HepG2 (cell line): ENCODE data around the gene PDK2. TPM values are rescaled to one million over a fixed set of nuclear protein-coding genes. Genes with fewer than 3 reads are reported as not detected.
A peak's percentile ranks its signal among the peaks of the same experiment; 100 is the strongest.

Experiments
- CBX5 ChIP-seq: sonication (generic); formaldehyde crosslinking; IDR thresholded peaks from 2 replicates; pipeline ENCODE4 v1.4.0; 2020; ENCODE audit warnings: missing genetic modification reagents, borderline replicate concordance
- DNMT1 ChIP-seq: sonication (generic); formaldehyde crosslinking; IDR thresholded peaks from 2 replicates; pipeline ENCODE4 v1.5.1; 2020; ENCODE audit warnings: mild to moderate bottlenecking, missing genetic modification reagents
- EED ChIP-seq: sonication (generic); formaldehyde crosslinking; IDR thresholded peaks from 2 replicates; pipeline ENCODE4 v1.5.0; 2020; ENCODE audit warnings: mild to moderate bottlenecking, missing genetic modification reagents
- ELF4 ChIP-seq: sonication (generic); formaldehyde crosslinking; IDR thresholded peaks from 2 replicates; pipeline ENCODE4 v1.5.0; 2020; ENCODE audit warnings: missing genetic modification reagents, mild to moderate bottlenecking, moderate library complexity, borderline replicate concordance
- HDAC1 ChIP-seq: sonication (generic); formaldehyde crosslinking; IDR thresholded peaks from 2 replicates; pipeline ENCODE4 v1.5.1; 2020; ENCODE audit warnings: mild to moderate bottlenecking, missing genetic modification reagents
- HES4 ChIP-seq: sonication (generic); formaldehyde crosslinking; IDR thresholded peaks from 2 replicates; pipeline ENCODE4 v1.9.0; 2021; ENCODE audit warnings: mild to moderate bottlenecking, missing genetic modification reagents, borderline replicate concordance
- REPIN1 ChIP-seq: sonication (generic); formaldehyde crosslinking; IDR thresholded peaks from 2 replicates; pipeline ENCODE4 v1.8.0; 2022; ENCODE audit warnings: missing genetic modification reagents, low read depth, mild to moderate bottlenecking, borderline replicate concordance
- ZNF333 ChIP-seq: sonication (generic); formaldehyde crosslinking; IDR thresholded peaks from 2 replicates; pipeline ENCODE4 v1.4.0; 2020; ENCODE audit warnings: mild to moderate bottlenecking, missing genetic modification reagents, borderline replicate concordance
- ZNF709 ChIP-seq: sonication (generic); formaldehyde crosslinking; IDR thresholded peaks from 2 replicates; pipeline ENCODE4 v1.5.0; 2020; ENCODE audit warnings: mild to moderate bottlenecking, missing genetic modification reagents
- ZNF839 ChIP-seq: sonication (generic); formaldehyde crosslinking; IDR thresholded peaks from 2 replicates; pipeline ENCODE4 v1.4.0; 2020; ENCODE audit warnings: missing genetic modification reagents, mild to moderate bottlenecking, borderline replicate concordance
- polyA plus RNA-seq, 8 experiments: library from polyadenylated mRNA; depleted of rRNA in 3 of 8; stranded (reverse) in 7 of 8; unstranded in 1 of 8; fragments of >200 nt; fragmentation: Illumina TruSeq in 4 of 8; extraction: Trizol in 4 of 8; gene quantifications; 2 replicates each; pipeline versions ENCODE4 v1.2.1 to v1.2.3, GENCODE V29; 2011 to 2016; ENCODE audit warnings: low read depth in 4 of 8, missing spikeins in 1 of 8, mixed read lengths in 1 of 8; ENCODE audit not compliant: insufficient read depth in 1 of 8
- total RNA-seq, 5 experiments: library from RNA; depleted of rRNA; stranded (reverse); fragments of >200 nt; fragmentation: Illumina TruSeq; extraction: Trizol; gene quantifications; 2 replicates each; pipeline ENCODE4 v1.2.3, GENCODE V29; 2016; ENCODE audit warnings: low read depth in 1 of 5
- TF ChIP-seq, protein P1 (sequence below): sonication (generic); formaldehyde crosslinking; IDR thresholded peaks from 2 replicates; pipeline ENCODE4 v1.5.0; 2020; ENCODE audit warnings: mild to moderate bottlenecking, missing genetic modification reagents, borderline replicate concordance
- TF ChIP-seq, protein P2 (sequence below): sonication (generic); formaldehyde crosslinking; conservative IDR thresholded peaks from 2 replicates; pipeline ENCODE4 v1.5.0; 2020; ENCODE audit warnings: missing genetic modification reagents
- TF ChIP-seq, protein P3 (sequence below): sonication (generic); formaldehyde crosslinking; IDR thresholded peaks from 2 replicates; pipeline ENCODE4 v1.5.0; 2020; ENCODE audit warnings: missing genetic modification reagents
- TF ChIP-seq, protein P4 (sequence below): sonication (generic); formaldehyde crosslinking; IDR thresholded peaks from 2 replicates; pipeline ENCODE4 v1.5.0; 2020; ENCODE audit warnings: mild to moderate bottlenecking, missing genetic modification reagents

Gene PDK2
- total and polyA plus RNA-seq, 2 of the 13 experiments (the other 11 are each of a cell fraction or from before 2014, with no cell fraction given): 18.5 to 59.7 TPM

DNA sequence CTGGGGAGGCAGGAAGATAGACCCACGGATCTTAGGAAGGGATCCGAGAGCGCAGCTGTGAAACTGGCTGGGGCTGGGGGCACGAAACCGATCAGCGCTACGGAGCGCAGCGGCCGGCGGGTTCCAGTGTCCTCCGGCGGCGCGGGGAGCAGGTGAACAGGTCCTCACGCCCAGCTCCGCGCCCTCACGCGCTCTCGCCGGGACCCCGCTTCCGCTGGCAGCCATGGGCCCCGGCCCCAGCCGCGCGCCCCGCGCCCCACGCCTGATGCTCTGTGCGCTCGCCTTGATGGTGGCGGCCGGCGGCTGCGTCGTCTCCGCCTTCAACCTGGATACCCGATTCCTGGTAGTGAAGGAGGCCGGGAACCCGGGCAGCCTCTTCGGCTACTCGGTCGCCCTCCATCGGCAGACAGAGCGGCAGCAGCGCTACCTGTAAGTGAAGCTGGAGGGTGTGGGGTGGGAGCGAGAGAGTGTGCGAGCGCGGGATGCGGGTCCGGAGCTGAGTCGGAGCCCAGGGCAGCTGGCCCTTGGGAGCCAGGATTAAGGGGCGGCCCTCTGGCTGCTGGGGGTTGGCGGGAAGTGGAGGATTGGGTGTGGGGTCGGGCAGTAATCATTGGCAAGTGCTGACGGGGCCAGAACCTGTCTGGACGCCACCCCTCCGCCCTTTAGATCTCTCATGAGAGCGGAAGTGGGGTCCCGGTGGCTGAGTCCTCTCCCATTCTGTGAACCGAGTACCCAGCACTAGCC, 38.8 kb upstream of the PDK2 start (continued):
- peak; percentile 81; the same call in 1 of the 2 replicates for TF ChIP-seq ZNF333 (CRISPR knock-in tag)
- TF ChIP-seq HES4 (CRISPR knock-in tag): peak; percentile 69; the same call in 1 of the 2 replicates
- TF ChIP-seq ZNF709 (CRISPR knock-in tag): peak; percentile 66; the same call in 1 of the 2 replicates
- TF ChIP-seq REPIN1: no peak
- TF ChIP-seq, protein P1, sequence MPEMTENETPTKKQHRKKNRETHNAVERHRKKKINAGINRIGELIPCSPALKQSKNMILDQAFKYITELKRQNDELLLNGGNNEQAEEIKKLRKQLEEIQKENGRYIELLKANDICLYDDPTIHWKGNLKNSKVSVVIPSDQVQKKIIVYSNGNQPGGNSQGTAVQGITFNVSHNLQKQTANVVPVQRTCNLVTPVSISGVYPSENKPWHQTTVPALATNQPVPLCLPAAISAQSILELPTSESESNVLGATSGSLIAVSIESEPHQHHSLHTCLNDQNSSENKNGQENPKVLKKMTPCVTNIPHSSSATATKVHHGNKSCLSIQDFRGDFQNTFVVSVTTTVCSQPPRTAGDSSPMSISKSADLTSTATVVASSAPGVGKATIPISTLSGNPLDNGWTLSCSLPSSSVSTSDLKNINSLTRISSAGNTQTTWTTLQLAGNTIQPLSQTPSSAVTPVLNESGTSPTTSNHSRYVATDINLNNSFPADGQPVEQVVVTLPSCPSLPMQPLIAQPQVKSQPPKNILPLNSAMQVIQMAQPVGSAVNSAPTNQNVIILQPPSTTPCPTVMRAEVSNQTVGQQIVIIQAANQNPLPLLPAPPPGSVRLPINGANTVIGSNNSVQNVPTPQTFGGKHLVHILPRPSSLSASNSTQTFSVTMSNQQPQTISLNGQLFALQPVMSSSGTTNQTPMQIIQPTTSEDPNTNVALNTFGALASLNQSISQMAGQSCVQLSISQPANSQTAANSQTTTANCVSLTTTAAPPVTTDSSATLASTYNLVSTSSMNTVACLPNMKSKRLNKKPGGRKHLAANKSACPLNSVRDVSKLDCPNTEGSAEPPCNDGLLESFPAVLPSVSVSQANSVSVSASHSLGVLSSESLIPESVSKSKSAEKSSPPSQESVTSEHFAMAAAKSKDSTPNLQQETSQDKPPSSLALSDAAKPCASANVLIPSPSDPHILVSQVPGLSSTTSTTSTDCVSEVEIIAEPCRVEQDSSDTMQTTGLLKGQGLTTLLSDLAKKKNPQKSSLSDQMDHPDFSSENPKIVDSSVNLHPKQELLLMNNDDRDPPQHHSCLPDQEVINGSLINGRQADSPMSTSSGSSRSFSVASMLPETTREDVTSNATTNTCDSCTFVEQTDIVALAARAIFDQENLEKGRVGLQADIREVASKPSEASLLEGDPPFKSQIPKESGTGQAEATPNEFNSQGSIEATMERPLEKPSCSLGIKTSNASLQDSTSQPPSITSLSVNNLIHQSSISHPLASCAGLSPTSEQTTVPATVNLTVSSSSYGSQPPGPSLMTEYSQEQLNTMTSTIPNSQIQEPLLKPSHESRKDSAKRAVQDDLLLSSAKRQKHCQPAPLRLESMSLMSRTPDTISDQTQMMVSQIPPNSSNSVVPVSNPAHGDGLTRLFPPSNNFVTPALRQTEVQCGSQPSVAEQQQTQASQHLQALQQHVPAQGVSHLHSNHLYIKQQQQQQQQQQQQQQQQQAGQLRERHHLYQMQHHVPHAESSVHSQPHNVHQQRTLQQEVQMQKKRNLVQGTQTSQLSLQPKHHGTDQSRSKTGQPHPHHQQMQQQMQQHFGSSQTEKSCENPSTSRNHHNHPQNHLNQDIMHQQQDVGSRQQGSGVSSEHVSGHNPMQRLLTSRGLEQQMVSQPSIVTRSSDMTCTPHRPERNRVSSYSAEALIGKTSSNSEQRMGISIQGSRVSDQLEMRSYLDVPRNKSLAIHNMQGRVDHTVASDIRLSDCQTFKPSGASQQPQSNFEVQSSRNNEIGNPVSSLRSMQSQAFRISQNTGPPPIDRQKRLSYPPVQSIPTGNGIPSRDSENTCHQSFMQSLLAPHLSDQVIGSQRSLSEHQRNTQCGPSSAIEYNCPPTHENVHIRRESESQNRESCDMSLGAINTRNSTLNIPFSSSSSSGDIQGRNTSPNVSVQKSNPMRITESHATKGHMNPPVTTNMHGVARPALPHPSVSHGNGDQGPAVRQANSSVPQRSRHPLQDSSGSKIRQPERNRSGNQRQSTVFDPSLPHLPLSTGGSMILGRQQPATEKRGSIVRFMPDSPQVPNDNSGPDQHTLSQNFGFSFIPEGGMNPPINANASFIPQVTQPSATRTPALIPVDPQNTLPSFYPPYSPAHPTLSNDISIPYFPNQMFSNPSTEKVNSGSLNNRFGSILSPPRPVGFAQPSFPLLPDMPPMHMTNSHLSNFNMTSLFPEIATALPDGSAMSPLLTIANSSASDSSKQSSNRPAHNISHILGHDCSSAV (CRISPR knock-in tag): no peak
- TF ChIP-seq EED: peak; percentile 71; the same call in 1 of the 2 replicates
- TF ChIP-seq, protein P2, sequence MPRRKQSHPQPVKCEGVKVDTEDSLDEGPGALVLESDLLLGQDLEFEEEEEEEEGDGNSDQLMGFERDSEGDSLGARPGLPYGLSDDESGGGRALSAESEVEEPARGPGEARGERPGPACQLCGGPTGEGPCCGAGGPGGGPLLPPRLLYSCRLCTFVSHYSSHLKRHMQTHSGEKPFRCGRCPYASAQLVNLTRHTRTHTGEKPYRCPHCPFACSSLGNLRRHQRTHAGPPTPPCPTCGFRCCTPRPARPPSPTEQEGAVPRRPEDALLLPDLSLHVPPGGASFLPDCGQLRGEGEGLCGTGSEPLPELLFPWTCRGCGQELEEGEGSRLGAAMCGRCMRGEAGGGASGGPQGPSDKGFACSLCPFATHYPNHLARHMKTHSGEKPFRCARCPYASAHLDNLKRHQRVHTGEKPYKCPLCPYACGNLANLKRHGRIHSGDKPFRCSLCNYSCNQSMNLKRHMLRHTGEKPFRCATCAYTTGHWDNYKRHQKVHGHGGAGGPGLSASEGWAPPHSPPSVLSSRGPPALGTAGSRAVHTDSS (CRISPR knock-in tag): no peak
- peak; percentile 66; the same call in 1 of the 2 replicates for TF ChIP-seq DNMT1 (CRISPR knock-in tag)
- TF ChIP-seq HDAC1 (CRISPR knock-in tag): 0 out of 2 replicates have a peak, but pooled peaks have one; percentile 33
- TF ChIP-seq CBX5: peak; percentile 33; the same call in 1 of the 2 replicates
- no peak for TF ChIP-seq ELF4 (CRISPR knock-in tag)
- TF ChIP-seq ZNF839 (CRISPR knock-in tag): no peak
- TF ChIP-seq, protein P3, sequence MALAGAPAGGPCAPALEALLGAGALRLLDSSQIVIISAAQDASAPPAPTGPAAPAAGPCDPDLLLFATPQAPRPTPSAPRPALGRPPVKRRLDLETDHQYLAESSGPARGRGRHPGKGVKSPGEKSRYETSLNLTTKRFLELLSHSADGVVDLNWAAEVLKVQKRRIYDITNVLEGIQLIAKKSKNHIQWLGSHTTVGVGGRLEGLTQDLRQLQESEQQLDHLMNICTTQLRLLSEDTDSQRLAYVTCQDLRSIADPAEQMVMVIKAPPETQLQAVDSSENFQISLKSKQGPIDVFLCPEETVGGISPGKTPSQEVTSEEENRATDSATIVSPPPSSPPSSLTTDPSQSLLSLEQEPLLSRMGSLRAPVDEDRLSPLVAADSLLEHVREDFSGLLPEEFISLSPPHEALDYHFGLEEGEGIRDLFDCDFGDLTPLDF: no peak
- TF ChIP-seq, protein P4, sequence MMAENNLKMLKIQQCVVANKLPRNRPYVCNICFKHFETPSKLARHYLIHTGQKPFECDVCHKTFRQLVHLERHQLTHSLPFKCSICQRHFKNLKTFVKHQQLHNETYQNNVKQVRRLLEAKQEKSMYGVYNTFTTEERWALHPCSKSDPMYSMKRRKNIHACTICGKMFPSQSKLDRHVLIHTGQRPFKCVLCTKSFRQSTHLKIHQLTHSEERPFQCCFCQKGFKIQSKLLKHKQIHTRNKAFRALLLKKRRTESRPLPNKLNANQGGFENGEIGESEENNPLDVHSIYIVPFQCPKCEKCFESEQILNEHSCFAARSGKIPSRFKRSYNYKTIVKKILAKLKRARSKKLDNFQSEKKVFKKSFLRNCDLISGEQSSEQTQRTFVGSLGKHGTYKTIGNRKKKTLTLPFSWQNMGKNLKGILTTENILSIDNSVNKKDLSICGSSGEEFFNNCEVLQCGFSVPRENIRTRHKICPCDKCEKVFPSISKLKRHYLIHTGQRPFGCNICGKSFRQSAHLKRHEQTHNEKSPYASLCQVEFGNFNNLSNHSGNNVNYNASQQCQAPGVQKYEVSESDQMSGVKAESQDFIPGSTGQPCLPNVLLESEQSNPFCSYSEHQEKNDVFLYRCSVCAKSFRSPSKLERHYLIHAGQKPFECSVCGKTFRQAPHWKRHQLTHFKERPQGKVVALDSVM (CRISPR knock-in tag): peak; percentile 69; the same call in 1 of the 2 replicates
